ENCODE measurements around the gene SLC37A4. TPM values are rescaled to one million over a fixed set of nuclear protein-coding genes. Genes with fewer than 3 reads are reported as not detected.

The SLC37A4 gene
- total RNA-seq, 1 experiment from 2014 or later, result 54.5 TPM

GRCh38 chr11:119056421-119056999 is 25.8 kb upstream of the SLC37A4 start:
- Mint-ChIP-seq H3K27ac (peak overlapping the region; percentile 88), H3K4me1 (peaks cover 17% of the 10 kb centered on the region), H3K36me3 (peaks cover 45% of the 10 kb centered on the region), H3K27me3 (ENCODE audit: low read depth) (no peaks in the 10 kb centered on the region), H3K9me3 (no peaks in the 10 kb centered on the region), H3K4me3 (peak overlapping the region; percentile 89)
- ChIA-PET POLR2A (interaction anchor here (0.6 to 2.6 kb wide), 9 partner anchors 9 to 145 kb away, joined by 3 to 20 read pairs (median 5); partner anchors contain the start of genes CENATAC, DPAGT1, HMBS and NLRX1), CTCF (interaction anchor here (0.6 to 3.0 kb wide), 9 partner anchors 9 to 315 kb away, joined by 3 to 14 read pairs (median 4); partner anchors contain the start of genes CBL, CENATAC and VPS11)
- ATAC-seq (peak; percentile 0; the same call in 1 of the 2 replicates), DNase-seq (ENCODE audit: low spot score) (peak; percentile 55)
- TF ChIP-seq NR1H2 (CRISPR knock-in tag; IDR thresholded peaks at IDR 0.05), result no peak
- TF ChIP-seq FOXK1 (CRISPR knock-in tag; IDR thresholded peaks at IDR 0.05), result no peak
- no peak for TF ChIP-seq TEAD4 (CRISPR knock-in tag; IDR thresholded peaks at IDR 0.05)
- TF ChIP-seq ZNF232 (CRISPR knock-in tag; IDR thresholded peaks at IDR 0.05), result no peak
- no peak for TF ChIP-seq CDX4 (CRISPR knock-in tag; IDR thresholded peaks at IDR 0.05; ENCODE audit: borderline replicate concordance)
- TF ChIP-seq MLX (CRISPR knock-in tag; IDR thresholded peaks at IDR 0.05), result no peak
- no peak for TF ChIP-seq ERG (CRISPR knock-in tag; IDR thresholded peaks at IDR 0.05)
- peak; percentile 47; the same call in 1 of the 2 replicates for TF ChIP-seq HMGXB4 (CRISPR knock-in tag; IDR thresholded peaks at IDR 0.05)
- TF ChIP-seq ELF4 (CRISPR knock-in tag; IDR thresholded peaks at IDR 0.05; ENCODE audit: low read depth), result no peak
- peak; percentile 29; the same call in 1 of the 2 replicates for TF ChIP-seq CREM (CRISPR knock-in tag; IDR thresholded peaks at IDR 0.05)
- no peak for TF ChIP-seq SMAD4 (CRISPR knock-in tag; IDR thresholded peaks at IDR 0.05)
- no peak for TF ChIP-seq USF1 (CRISPR knock-in tag; IDR thresholded peaks at IDR 0.05)
- TF ChIP-seq IRF2 (CRISPR knock-in tag; IDR thresholded peaks at IDR 0.05; ENCODE audit: borderline replicate concordance, low read depth), result no peak
- TF ChIP-seq ZNF317 (CRISPR knock-in tag; IDR thresholded peaks at IDR 0.05; ENCODE audit: borderline replicate concordance, low read depth), result no peak
- TF ChIP-seq ZNF281 (CRISPR knock-in tag; IDR thresholded peaks at IDR 0.05), result no peak
- TF ChIP-seq SMAD3 (CRISPR knock-in tag; IDR thresholded peaks at IDR 0.05; ENCODE audit: borderline replicate concordance), result no peak
- TF ChIP-seq GABPB1 (CRISPR knock-in tag; IDR thresholded peaks at IDR 0.05), result no peak
- TF ChIP-seq ZNF532 (CRISPR knock-in tag; IDR thresholded peaks at IDR 0.05; ENCODE audit: borderline replicate concordance), result no peak
- no peak for TF ChIP-seq TEAD1 (CRISPR knock-in tag; IDR thresholded peaks at IDR 0.05)
- no peak; the same call in 1 of the 2 replicates for TF ChIP-seq TCF7 (CRISPR knock-in tag; IDR thresholded peaks at IDR 0.05; ENCODE audit: low read depth)
- no peak for TF ChIP-seq ZBTB43 (CRISPR knock-in tag; IDR thresholded peaks at IDR 0.05)
- TF ChIP-seq ZNF121 (CRISPR knock-in tag; IDR thresholded peaks at IDR 0.05), result no peak
- TF ChIP-seq FOXJ3 (CRISPR knock-in tag; IDR thresholded peaks at IDR 0.05; ENCODE audit: borderline replicate concordance), result no peak
- no peak for TF ChIP-seq ZNF138 (CRISPR knock-in tag; conservative IDR thresholded peaks at IDR 0.05)
